Neural progenitor cell (in vitro differentiated cells): ENCODE measurements around the gene RNU4-1. TPM values are rescaled to one million over a fixed set of nuclear protein-coding genes. Genes with fewer than 3 reads are reported as not detected.

Experiments used
- DNase-seq: peaks from one replicate; pipeline ENCODE4 v3.0.0-alpha.2; 2016; ENCODE audit warnings: low spot score
- H2AFZ ChIP-seq: fragments of 200-600 bp; sonication (generic); replicated peaks from 2 replicates; pipeline ENCODE4 v1.6.1; 2016; ENCODE audit warnings: antibody characterized with exemption
- H3F3A ChIP-seq: fragments of 200-600 bp; sonication (generic); 2 replicates; pipeline ENCODE4 v1.6.1; 2016; ENCODE audit warnings: antibody characterized with exemption, low read depth
- H3K27ac ChIP-seq: fragments of 200-600 bp; sonication (generic); 2 replicates; pipeline ENCODE4 v1.5.1; 2016; ENCODE audit warnings: mild to moderate bottlenecking
- H3K27me3 ChIP-seq: fragments of 200-600 bp; sonication (generic); 2 replicates; pipeline ENCODE4 v1.6.1; 2016; ENCODE audit warnings: mild to moderate bottlenecking, moderate library complexity
- H3K36me3 ChIP-seq: fragments of 200-600 bp; sonication (generic); 2 replicates; pipeline ENCODE4 v1.5.1; 2016
- H3K4me1 ChIP-seq: fragments of 200-600 bp; sonication (generic); 2 replicates; pipeline ENCODE4 v1.6.1; 2016; ENCODE audit warnings: mixed run types
- H3K4me2 ChIP-seq: fragments of 200-600 bp; sonication (generic); 2 replicates; pipeline ENCODE4 v1.6.1; 2016
- H3K4me3 ChIP-seq: fragments of 200-600 bp; sonication (generic); 2 replicates; pipeline ENCODE4 v1.5.1; 2016
- H3K79me2 ChIP-seq: fragments of 200-600 bp; sonication (generic); 2 replicates; pipeline ENCODE4 v1.6.1; 2016; ENCODE audit warnings: low read depth
- H3K9ac ChIP-seq: fragments of 200-600 bp; sonication (generic); 2 replicates; pipeline ENCODE4 v1.6.1; 2016
- H3K9me3 ChIP-seq: fragments of 200-600 bp; sonication (generic); 2 replicates; pipeline ENCODE4 v1.5.1; 2016; ENCODE audit warnings: low read depth
- H4K20me1 ChIP-seq: fragments of 200-600 bp; sonication (generic); 2 replicates; pipeline ENCODE4 v1.6.1; 2016; ENCODE audit warnings: low read depth
- H3K27ac Mint-ChIP-seq: 3 replicates; pipeline ENCODE4 v1.8.0; 2021; ENCODE audit warnings: mixed read lengths
- H3K27me3 Mint-ChIP-seq: 2 replicates; pipeline ENCODE4 v1.8.0; 2022; ENCODE audit warnings: low read depth, mild to moderate bottlenecking, inconsistent platforms, moderate library complexity, mixed read lengths; ENCODE audit not compliant: insufficient read depth
- H3K36me3 Mint-ChIP-seq: 3 replicates; pipeline ENCODE4 v1.8.0; 2021; ENCODE audit warnings: mixed read lengths
- H3K4me1 Mint-ChIP-seq: 3 replicates; pipeline ENCODE4 v1.8.0; 2021; ENCODE audit warnings: mixed read lengths
- H3K4me3 Mint-ChIP-seq: 3 replicates; pipeline ENCODE4 v1.8.0; 2021; ENCODE audit warnings: mild to moderate bottlenecking, moderate library complexity, mixed read lengths
- H3K9me3 Mint-ChIP-seq: 3 replicates; pipeline ENCODE4 v1.8.0; 2020; ENCODE audit warnings: mixed read lengths
- EZH2 ChIP-seq: fragments of 200-600 bp; sonication (generic); IDR thresholded peaks from 2 replicates; pipeline ENCODE4 v1.6.1; 2017; ENCODE audit warnings: antibody characterized with exemption, mild to moderate bottlenecking, moderate library complexity
- EZH2phosphoT487 ChIP-seq: fragments of 200-600 bp; sonication (generic); IDR thresholded peaks from 2 replicates; pipeline ENCODE4 v1.6.1; 2017; ENCODE audit warnings: antibody characterized with exemption
- total RNA-seq: library from RNA; depleted of rRNA; stranded (reverse); fragments of >200 nt; gene quantifications from 2 replicates; pipeline ENCODE4 v1.2.3, GENCODE V29; 2015; ENCODE audit warnings: low replicate concordance
- TF ChIP-seq, protein P1 (sequence below): fragments of 200-600 bp; sonication (generic); IDR thresholded peaks from 2 replicates; pipeline ENCODE4 v1.5.1; 2017; ENCODE audit warnings: antibody characterized with exemption, mild to moderate bottlenecking

Gene RNU4-1
- total RNA-seq, 1 donor from 2014 or later, result under 0.01 TPM

DNA sequence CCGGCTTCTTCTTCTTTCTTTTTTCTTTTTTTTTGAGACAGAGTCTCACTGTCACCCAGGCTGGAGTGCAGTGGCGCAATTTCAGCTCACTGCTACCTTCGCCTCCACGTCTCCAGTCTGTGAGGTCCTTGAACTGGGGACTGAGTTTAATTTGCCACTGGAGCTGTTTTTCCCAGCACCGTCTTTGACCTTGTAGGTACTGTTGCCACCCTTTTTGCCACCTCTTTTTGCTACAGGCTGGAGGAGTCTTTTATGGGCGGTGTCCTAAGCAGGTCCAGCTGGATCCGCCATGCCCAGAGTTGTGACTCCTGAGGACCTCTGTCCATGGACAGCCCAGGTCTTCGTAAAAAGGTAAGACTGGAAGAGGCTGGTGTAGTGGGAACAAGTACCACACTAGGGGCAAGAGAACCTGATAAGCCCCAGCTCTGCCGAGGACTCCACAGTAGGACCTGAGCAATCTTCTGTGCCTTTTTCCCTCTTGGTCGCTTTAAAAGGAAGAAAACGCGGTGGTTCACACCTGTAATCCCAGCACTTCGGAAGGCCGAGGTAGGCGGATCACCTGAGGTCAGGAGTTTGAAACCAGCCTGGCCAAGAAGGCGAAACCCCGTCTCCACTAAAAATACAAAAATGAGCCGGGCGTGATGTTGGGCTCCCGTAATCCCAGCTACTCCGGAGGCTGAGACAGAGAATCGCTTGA is 2.3 kb downstream of the RNU4-1 start:
- Histone ChIP-seq H3K9me3 (no peaks in the 10 kb centered on the region), H3K4me2 (peak overlapping the region; percentile 74), H3K36me3 (no peaks in the 10 kb centered on the region), H3K27me3 (no peaks in the 10 kb centered on the region), H3F3A (peaks cover 45% of the 10 kb centered on the region), H3K79me2 (no peaks in the 10 kb centered on the region), H3K4me1 (peaks cover 6% of the 10 kb centered on the region), H3K9ac (no peak overlapping the region), H3K4me3 (peak overlapping the region; percentile 49), H2AFZ (no peak overlapping the region), H4K20me1 (no peaks in the 10 kb centered on the region), H3K27ac (no peak overlapping the region)
- Mint-ChIP-seq H3K9me3 (no peaks in the 10 kb centered on the region), H3K27ac (peak overlapping the region; percentile 83), H3K4me1 (peaks cover 14% of the 10 kb centered on the region), H3K36me3 (no peaks in the 10 kb centered on the region), H3K4me3 (no peak overlapping the region), H3K27me3 (peaks cover 9% of the 10 kb centered on the region)
- DNase-seq, result peak; percentile 30
- no peak for TF ChIP-seq EZH2phosphoT487
- TF ChIP-seq, protein P1, sequence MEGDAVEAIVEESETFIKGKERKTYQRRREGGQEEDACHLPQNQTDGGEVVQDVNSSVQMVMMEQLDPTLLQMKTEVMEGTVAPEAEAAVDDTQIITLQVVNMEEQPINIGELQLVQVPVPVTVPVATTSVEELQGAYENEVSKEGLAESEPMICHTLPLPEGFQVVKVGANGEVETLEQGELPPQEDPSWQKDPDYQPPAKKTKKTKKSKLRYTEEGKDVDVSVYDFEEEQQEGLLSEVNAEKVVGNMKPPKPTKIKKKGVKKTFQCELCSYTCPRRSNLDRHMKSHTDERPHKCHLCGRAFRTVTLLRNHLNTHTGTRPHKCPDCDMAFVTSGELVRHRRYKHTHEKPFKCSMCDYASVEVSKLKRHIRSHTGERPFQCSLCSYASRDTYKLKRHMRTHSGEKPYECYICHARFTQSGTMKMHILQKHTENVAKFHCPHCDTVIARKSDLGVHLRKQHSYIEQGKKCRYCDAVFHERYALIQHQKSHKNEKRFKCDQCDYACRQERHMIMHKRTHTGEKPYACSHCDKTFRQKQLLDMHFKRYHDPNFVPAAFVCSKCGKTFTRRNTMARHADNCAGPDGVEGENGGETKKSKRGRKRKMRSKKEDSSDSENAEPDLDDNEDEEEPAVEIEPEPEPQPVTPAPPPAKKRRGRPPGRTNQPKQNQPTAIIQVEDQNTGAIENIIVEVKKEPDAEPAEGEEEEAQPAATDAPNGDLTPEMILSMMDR, result no peak
- TF ChIP-seq EZH2, result no peak

GRCh38 chr12:120287491-120287890 is 5.5 kb downstream of the RNU4-1 start:
- TF ChIP-seq EZH2phosphoT487 (no peak), EZH2 (no peak)
- TF ChIP-seq, protein P1, result no peak
- H4K20me1 ChIP-seq, result no peaks in the 10 kb centered on the region
- no peak for DNase-seq

GRCh38 chr12:120286768-120287490 is 6.1 kb downstream of the RNU4-1 start:
- Histone ChIP-seq H4K20me1 (no peaks in the 10 kb centered on the region), H3F3A (peaks cover 20% of the 10 kb centered on the region), H3K4me2 (no peak overlapping the region), H3K9me3 (no peaks in the 10 kb centered on the region), H2AFZ (no peak overlapping the region), H3K4me1 (no peaks in the 10 kb centered on the region), H3K79me2 (no peaks in the 10 kb centered on the region), H3K4me3 (no peak overlapping the region), H3K27me3 (no peaks in the 10 kb centered on the region), H3K27ac (no peak overlapping the region), H3K9ac (no peak overlapping the region), H3K36me3 (no peaks in the 10 kb centered on the region)
- H3K27ac Mint-ChIP-seq, result peak overlapping the region; percentile 79
- H3K4me3 Mint-ChIP-seq, result no peak overlapping the region
- no peak for DNase-seq
- H3K4me1 Mint-ChIP-seq, result peaks cover 14% of the 10 kb centered on the region
- H3K9me3 Mint-ChIP-seq, result no peaks in the 10 kb centered on the region
- peaks cover 11% of the 10 kb centered on the region for H3K27me3 Mint-ChIP-seq
- H3K36me3 Mint-ChIP-seq, result no peaks in the 10 kb centered on the region
- TF ChIP-seq EZH2 (no peak), EZH2phosphoT487 (no peak)
- TF ChIP-seq, protein P1, result no peak

More at GRCh38 chr12:120287491-120287890, 5.5 kb downstream of the RNU4-1 start:
- Histone ChIP-seq H3K9ac (no peak overlapping the region), H3K4me2 (no peak overlapping the region), H3K4me1 (no peaks in the 10 kb centered on the region), H3K4me3 (no peak overlapping the region), H3K27ac (no peak overlapping the region), H3K36me3 (no peaks in the 10 kb centered on the region), H3K9me3 (no peaks in the 10 kb centered on the region), H3K79me2 (no peaks in the 10 kb centered on the region), H3K27me3 (no peaks in the 10 kb centered on the region), H3F3A (peaks cover 26% of the 10 kb centered on the region), H2AFZ (no peak overlapping the region)
- Mint-ChIP-seq H3K27ac (no peak overlapping the region), H3K27me3 (peaks cover 9% of the 10 kb centered on the region), H3K4me3 (no peak overlapping the region), H3K4me1 (peaks cover 14% of the 10 kb centered on the region), H3K36me3 (no peaks in the 10 kb centered on the region), H3K9me3 (no peaks in the 10 kb centered on the region)
